A549 (cell line): ENCODE results near the gene OTULIN. TPM values are rescaled to one million over a fixed set of nuclear protein-coding genes. Genes with fewer than 3 reads are reported as not detected.

Source experiments
- ATAC-seq, 2 experiments: fragments of 200-7000 bp in 1 of 2; fragments of >200 bp in 1 of 2; cut with Nextera tagmentation in 1 of 2; cut with Tn5 transposase in 1 of 2; 3 replicates each; pipeline versions ENCODE4 v1.8.0 to v1.9.1; 2018 to 2020; ENCODE audit warnings: mild to moderate bottlenecking in 1 of 2, moderate library complexity in 1 of 2
- CTCF ChIA-PET: fragments of 300-600 bp; sonication (Branson Sonifier 250); formaldehyde crosslinking; extraction: SDS; loops from one replicate; lab custom pipeline; 2021; ENCODE audit warnings: antibody characterized with exemption, inconsistent platforms; lab: Yijun Ruan, JAX
- POLR2A ChIA-PET: fragments of 350-600 bp; formaldehyde crosslinking; extraction: SDS; loops from one replicate; lab custom pipeline; 2021; ENCODE audit warnings: antibody characterized with exemption, inconsistent platforms; lab: Yijun Ruan, JAX
- DNase-seq, 2 experiments: peaks; one replicate each; pipeline versions ENCODE4 v3.0.0 to v3.0.0-alpha.2; 2011 to 2016; ENCODE audit warnings: low read depth in 1 of 2, low spot score in 1 of 2
- FAIRE-seq: peaks from 2 replicates; lab custom pipeline; 2011; peaks lifted over from hg19 to GRCh38; lab: Jason Lieb, UNC
- H3K27ac ChIP-seq, 2 experiments: fragments of >200 bp; sonication (Bioruptor Twin); formaldehyde crosslinking; 3 replicates each; pipeline ENCODE4 v1.5.1; 2016 to 2017
- H3K4me1 ChIP-seq: fragments of >200 bp; sonication (Bioruptor Twin); formaldehyde crosslinking; 3 replicates; pipeline ENCODE4 v1.6.1; 2016
- H3K4me2 ChIP-seq: fragments of >200 bp; sonication (Bioruptor Twin); formaldehyde crosslinking; 3 replicates; pipeline ENCODE4 v1.6.1; 2016
- H3K4me3 ChIP-seq: fragments of >200 bp; sonication (Bioruptor Twin); formaldehyde crosslinking; 3 replicates; pipeline ENCODE4 v1.5.1; 2016
- H3K9me3 ChIP-seq: fragments of >200 bp; sonication (Bioruptor Twin); formaldehyde crosslinking; 3 replicates; pipeline ENCODE4 v1.6.1; 2016
- ATOH8 ChIP-seq: fragments of 250-450 bp; sonication (Bioruptor Pico); IDR thresholded peaks from 2 replicates; pipeline ENCODE4 v1.5.0; 2020; ENCODE audit warnings: low read depth, mild to moderate bottlenecking, moderate library complexity
- ELK1 ChIP-seq: fragments of 150-350 bp; IDR thresholded peaks from 2 replicates; pipeline ENCODE4 v1.6.1; 2014; ENCODE audit warnings: low read depth, mild to moderate bottlenecking, low read length
- FOXS1 ChIP-seq: fragments of 250-450 bp; sonication (Bioruptor Pico); IDR thresholded peaks from 2 replicates; pipeline ENCODE4 v1.5.0; 2020; ENCODE audit warnings: mild to moderate bottlenecking, moderate library complexity
- GATA3 ChIP-seq: IDR thresholded peaks from 2 replicates; pipeline ENCODE4 v1.6.1; 2012; ENCODE audit warnings: borderline replicate concordance
- HDAC2 ChIP-seq: fragments of 200-600 bp; sonication (generic); IDR thresholded peaks from 2 replicates; pipeline ENCODE4 v1.6.1; 2016
- HEYL ChIP-seq: fragments of 250-450 bp; sonication (Bioruptor Pico); IDR thresholded peaks from 2 replicates; pipeline ENCODE4 v1.8.0; 2021; ENCODE audit warnings: mild to moderate bottlenecking, moderate library complexity
- JUNB ChIP-seq: fragments of >200 bp; sonication (Bioruptor Twin); formaldehyde crosslinking; IDR thresholded peaks from 2 replicates; pipeline ENCODE4 v1.6.1; 2016
- KDM5A ChIP-seq: fragments of 200-600 bp; sonication (generic); IDR thresholded peaks from 2 replicates; pipeline ENCODE4 v1.6.1; 2016; ENCODE audit warnings: antibody characterized with exemption, mild to moderate bottlenecking
- MAZ ChIP-seq: fragments of 150-350 bp; IDR thresholded peaks from 2 replicates; pipeline ENCODE4 v1.6.1; 2014; ENCODE audit warnings: antibody characterized with exemption, low read depth, low read length, borderline replicate concordance
- NFE2L2 ChIP-seq: fragments of 150-350 bp; conservative IDR thresholded peaks from 2 replicates; pipeline ENCODE4 v1.6.1; 2014; ENCODE audit warnings: low read length
- NR3C1 ChIP-seq: fragments of >200 bp; sonication (Bioruptor Twin); formaldehyde crosslinking; IDR thresholded peaks from 3 replicates; pipeline ENCODE4 v1.6.1; 2017
- RAD21 ChIP-seq, 2 experiments: fragments of >200 bp in 1 of 2; sonication (Bioruptor Twin) in 1 of 2; formaldehyde crosslinking in 1 of 2; IDR thresholded peaks in 1 of 2; conservative IDR thresholded peaks in 1 of 2; 2 replicates in 1 of 2; 3 replicates in 1 of 2; pipeline ENCODE4 v1.6.1; 2012 to 2018; ENCODE audit warnings: inconsistent platforms in 1 of 2
- RARB ChIP-seq: fragments of 250-450 bp; sonication (Bioruptor Pico); IDR thresholded peaks from 2 replicates; pipeline ENCODE4 v1.8.0; 2021; ENCODE audit warnings: mild to moderate bottlenecking, moderate library complexity
- REST ChIP-seq: fragments of 200-600 bp; sonication (generic); IDR thresholded peaks from 2 replicates; pipeline ENCODE4 v1.6.1; 2016; ENCODE audit warnings: antibody characterized with exemption, mild to moderate bottlenecking, moderate library complexity
- ZNF302 ChIP-seq: fragments of 250-450 bp; sonication (Bioruptor Pico); IDR thresholded peaks from 2 replicates; pipeline ENCODE4 v1.9.0; 2021; ENCODE audit warnings: inconsistent platforms, mild to moderate bottlenecking, moderate library complexity
- WGBS: methylation state at CpG from one replicate; pipeline ENCODE4 v1.1.6; 2017; ENCODE audit errors: missing lambda C conversion rate; 5-methylcytosine and 5-hydroxymethylcytosine counted together
- polyA plus RNA-seq, 4 experiments: library from polyadenylated mRNA; depleted of rRNA in 3 of 4; stranded (reverse); fragments of >200 nt; fragmentation: RNase III in 1 of 4; extraction: RNeasy Plus Mini Kit Qiagen cat#74134 plus additional on column Dnase treatment in 1 of 4; gene quantifications; 2 replicates in 3 of 4; 3 replicates in 1 of 4; pipeline ENCODE4 v1.2.3, GENCODE V29; 2011 to 2017
- TF ChIP-seq, protein P1 (sequence below): fragments of >200 bp; sonication (Bioruptor Twin); formaldehyde crosslinking; IDR thresholded peaks from 2 replicates; pipeline ENCODE4 v1.6.1; 2016
- TF ChIP-seq, protein P2 (sequence below): fragments of >200 bp; sonication (Bioruptor Twin); formaldehyde crosslinking; IDR thresholded peaks from 3 replicates; pipeline ENCODE4 v1.6.1; 2016
- TF ChIP-seq, protein P3 (sequence below): IDR thresholded peaks from 2 replicates; pipeline ENCODE4 v1.6.1; 2012

The OTULIN gene
- polyA plus RNA-seq, 2 of the 4 experiments (the other 2 are of a cell fraction): 13.5 to 17.8 TPM

DNA sequence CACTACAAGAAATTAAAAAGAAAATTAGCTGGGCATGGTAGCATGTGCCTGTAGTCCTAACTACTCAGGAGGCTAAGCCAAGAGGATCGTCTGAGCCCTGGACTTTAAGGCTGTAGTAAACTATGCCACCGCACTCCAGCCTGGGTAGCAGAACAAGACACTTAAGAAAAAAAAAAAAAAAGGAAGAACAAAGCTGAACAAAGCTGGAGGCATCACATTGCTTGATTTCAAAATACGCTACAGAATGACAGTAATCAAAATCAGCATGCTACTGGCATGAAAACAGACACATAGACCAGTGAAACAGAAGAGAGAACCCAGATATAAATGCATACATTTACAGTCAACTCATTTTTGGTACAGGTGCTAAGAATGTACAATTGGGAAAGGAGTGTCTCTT, 14.5 kb upstream of the OTULIN start:
- no peak for ATAC-seq
- Histone ChIP-seq H3K4me2 (no peak overlapping the region), H3K27ac (no peak overlapping the region), H3K4me3 (no peak overlapping the region), H3K9me3 (no peaks in the 10 kb centered on the region), H3K4me1 (no peaks in the 10 kb centered on the region)
- 29% methylated on average over 3 of the region's 3 CpGs for WGBS
- ChIA-PET POLR2A (no interaction called here), CTCF (interaction anchor here (0.6 to 5.5 kb wide), 9 partner anchors 11 to 672 kb away, joined by 3 to 43 read pairs (median 16); no protein-coding TSS in a partner anchor)
- TF ChIP-seq, protein P1, sequence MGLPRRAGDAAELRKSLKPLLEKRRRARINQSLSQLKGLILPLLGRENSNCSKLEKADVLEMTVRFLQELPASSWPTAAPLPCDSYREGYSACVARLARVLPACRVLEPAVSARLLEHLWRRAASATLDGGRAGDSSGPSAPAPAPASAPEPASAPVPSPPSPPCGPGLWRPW: no peak
- no peak for TF ChIP-seq RARB
- TF ChIP-seq ZNF302 (CRISPR knock-in tag): no peak
- TF ChIP-seq, protein P2, sequence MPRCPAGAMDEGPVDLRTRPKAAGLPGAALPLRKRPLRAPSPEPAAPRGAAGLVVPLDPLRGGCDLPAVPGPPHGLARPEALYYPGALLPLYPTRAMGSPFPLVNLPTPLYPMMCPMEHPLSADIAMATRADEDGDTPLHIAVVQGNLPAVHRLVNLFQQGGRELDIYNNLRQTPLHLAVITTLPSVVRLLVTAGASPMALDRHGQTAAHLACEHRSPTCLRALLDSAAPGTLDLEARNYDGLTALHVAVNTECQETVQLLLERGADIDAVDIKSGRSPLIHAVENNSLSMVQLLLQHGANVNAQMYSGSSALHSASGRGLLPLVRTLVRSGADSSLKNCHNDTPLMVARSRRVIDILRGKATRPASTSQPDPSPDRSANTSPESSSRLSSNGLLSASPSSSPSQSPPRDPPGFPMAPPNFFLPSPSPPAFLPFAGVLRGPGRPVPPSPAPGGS: no peak
- no peak for TF ChIP-seq NFE2L2
- TF ChIP-seq, protein P3, sequence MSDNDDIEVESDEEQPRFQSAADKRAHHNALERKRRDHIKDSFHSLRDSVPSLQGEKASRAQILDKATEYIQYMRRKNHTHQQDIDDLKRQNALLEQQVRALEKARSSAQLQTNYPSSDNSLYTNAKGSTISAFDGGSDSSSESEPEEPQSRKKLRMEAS: no peak
- TF ChIP-seq ELK1: no peak
- no peak for TF ChIP-seq MAZ
- no peak for TF ChIP-seq NR3C1
- TF ChIP-seq HDAC2: no peak
- no peak for TF ChIP-seq HEYL (CRISPR knock-in tag)
- no peak for DNase-seq
- no peak for FAIRE-seq

- WGBS: 34% methylated on average over 4 of the region's 4 CpGs
- ChIA-PET POLR2A (no interaction called here), CTCF (interaction anchor here (0.8 to 2.0 kb wide), 4 partner anchors 10 to 678 kb away, joined by 3 to 8 read pairs (median 6); no protein-coding TSS in a partner anchor)
- Histone ChIP-seq H3K9me3 (no peaks in the 10 kb centered on the region), H3K4me3 (no peak overlapping the region), H3K4me2 (no peak overlapping the region), H3K4me1 (peaks cover 5% of the 10 kb centered on the region; the same call in 2 of the 3 replicates), H3K27ac (no peak overlapping the region)
- TF ChIP-seq REST (no peak), HDAC2 (no peak), KDM5A (no peak), FOXS1 (CRISPR knock-in tag) (no peak), JUNB (no peak), GATA3 (no peak), RAD21 (conservative IDR thresholded peaks at IDR 0.05 in 1 of 2, IDR thresholded peaks at IDR 0.05 in 1 of 2) (no peak), ATOH8 (CRISPR knock-in tag) (no peak)
- TF ChIP-seq, protein P3: no peak
- FAIRE-seq: no peak
- DNase-seq: no peak
- no peak for ATAC-seq
These were observed 9.3 kb upstream of the OTULIN start for GRCh38 chr5:14655146-14655741.
